ENCODE results near the gene AGPAT4. TPM values are rescaled to one million over a fixed set of nuclear protein-coding genes. Genes with fewer than 3 reads are reported as not detected.

The AGPAT4 gene
- total RNA-seq, 4 donors from 2014 or later: 1.0 to 17.4 (median 6.4) TPM

GRCh38 chr6:161266513-161267230, 7.2 kb downstream of the AGPAT4 start:
- Histone ChIP-seq H3K4me3 (no peak overlapping the region), H3K27ac (no peak overlapping the region), H3K36me3 (no peaks in the 10 kb centered on the region), H3K4me1 (no peaks in the 10 kb centered on the region), H3K9me3 (no peaks in the 10 kb centered on the region), H3K27me3 (no peaks in the 10 kb centered on the region)
- no peak for DNase-seq
- intact Hi-C loops (cut with DNase I): no loop called here
- TF ChIP-seq POLR2A (IDR thresholded peaks at IDR 0.05) (no peak), CTCF (IDR thresholded peaks at IDR 0.05) (no peak)
- WGBS, 2 donors: 82 to 83% methylated on average over 8 to 9 of the region's 9 CpGs

DNA sequence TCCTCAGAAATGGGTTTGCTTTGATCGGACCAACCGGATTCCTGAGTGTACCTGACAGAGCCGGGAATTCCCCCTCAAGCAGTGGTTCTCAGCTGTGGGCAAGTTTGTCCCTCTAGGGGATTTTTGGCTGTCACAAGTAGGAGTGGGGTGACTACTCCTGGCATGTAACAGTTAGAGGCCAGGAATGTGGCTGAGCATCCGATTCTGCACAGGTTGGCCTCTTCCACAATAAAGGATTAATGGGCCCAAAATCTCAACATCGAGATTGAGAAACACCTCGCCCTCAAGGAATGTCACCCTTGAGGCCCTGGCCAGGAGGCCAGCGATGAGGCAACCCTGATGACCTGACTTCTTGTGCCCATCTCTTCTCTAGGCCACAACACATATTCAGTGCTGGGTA, 7.9 kb downstream of the AGPAT4 start:
- H3K4me3 ChIP-seq: no peak overlapping the region
- intact Hi-C loops (cut with DNase I): no loop called here
- no peaks in the 10 kb centered on the region for H3K36me3 ChIP-seq
- TF ChIP-seq POLR2A (IDR thresholded peaks at IDR 0.05) (no peak), CTCF (IDR thresholded peaks at IDR 0.05) (no peak)
- H3K27me3 ChIP-seq: no peaks in the 10 kb centered on the region
- no peak for DNase-seq
- no peak overlapping the region for H3K27ac ChIP-seq
- no peaks in the 10 kb centered on the region for H3K4me1 ChIP-seq
- H3K9me3 ChIP-seq: no peaks in the 10 kb centered on the region
- 76 to 83% methylated on average over 4 to 7 of the region's 7 CpGs for WGBS, 2 donors

- DNase-seq: no peak
- TF ChIP-seq POLR2A (IDR thresholded peaks at IDR 0.05) (no peak), CTCF (IDR thresholded peaks at IDR 0.05) (no peak)
- Histone ChIP-seq H3K27ac (no peak overlapping the region), H3K4me1 (no peaks in the 10 kb centered on the region), H3K27me3 (no peaks in the 10 kb centered on the region), H3K9me3 (no peaks in the 10 kb centered on the region), H3K4me3 (no peak overlapping the region), H3K36me3 (no peaks in the 10 kb centered on the region)
- WGBS, 2 donors: 83 to 92% methylated on average over 5 to 6 of the region's 6 CpGs
- intact Hi-C loops (cut with DNase I): no loop called here
These were observed 8.3 kb downstream of the AGPAT4 start for GRCh38 chr6:161265554-161265953.

DNA sequence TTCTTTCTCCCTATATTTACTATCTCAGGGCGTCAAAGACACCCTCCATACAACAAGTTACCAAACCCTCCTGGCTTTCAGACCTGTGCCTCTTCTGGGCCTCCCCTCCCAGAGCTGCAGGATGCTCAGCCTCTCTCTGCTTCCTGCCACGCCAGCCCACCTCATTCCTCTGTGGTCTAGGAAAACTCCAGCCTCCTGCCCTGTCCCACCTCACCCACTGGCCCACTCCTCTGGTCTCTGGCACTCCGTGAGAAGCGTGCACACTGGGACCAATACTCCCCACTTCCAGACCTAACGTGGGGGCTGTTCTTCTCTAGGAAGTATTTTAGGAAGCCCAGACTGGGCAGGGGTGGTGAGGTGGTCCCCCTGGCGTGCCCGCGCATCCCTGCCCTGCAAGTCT, 9.7 kb downstream of the AGPAT4 start:
- Histone ChIP-seq H3K27me3 (no peaks in the 10 kb centered on the region), H3K4me3 (no peak overlapping the region), H3K4me1 (no peaks in the 10 kb centered on the region), H3K36me3 (no peaks in the 10 kb centered on the region), H3K27ac (no peak overlapping the region), H3K9me3 (no peaks in the 10 kb centered on the region)
- intact Hi-C loops (cut with DNase I): no loop called here
- WGBS, 2 donors: 89 to 95% methylated on average over 6 to 8 of the region's 8 CpGs
- no peak for DNase-seq
- TF ChIP-seq POLR2A (IDR thresholded peaks at IDR 0.05): no peak
- no peak for TF ChIP-seq CTCF (IDR thresholded peaks at IDR 0.05)

- H3K27ac ChIP-seq: no peak overlapping the region
- H3K4me1 ChIP-seq: no peaks in the 10 kb centered on the region
- no peak for DNase-seq
- intact Hi-C loops (cut with DNase I): no loop called here
- TF ChIP-seq POLR2A (IDR thresholded peaks at IDR 0.05): no peak
- TF ChIP-seq CTCF (IDR thresholded peaks at IDR 0.05): no peak
- H3K9me3 ChIP-seq: no peaks in the 10 kb centered on the region
- no peaks in the 10 kb centered on the region for H3K36me3 ChIP-seq
- H3K27me3 ChIP-seq: no peaks in the 10 kb centered on the region
- WGBS, 2 donors: 88 to 92% methylated on average over 3 of the region's 3 CpGs
- H3K4me3 ChIP-seq: no peak overlapping the region
These were observed 12.0 kb downstream of the AGPAT4 start for GRCh38 chr6:161261816-161262215.
